ENCODE results near the gene GIT1.

DNA sequence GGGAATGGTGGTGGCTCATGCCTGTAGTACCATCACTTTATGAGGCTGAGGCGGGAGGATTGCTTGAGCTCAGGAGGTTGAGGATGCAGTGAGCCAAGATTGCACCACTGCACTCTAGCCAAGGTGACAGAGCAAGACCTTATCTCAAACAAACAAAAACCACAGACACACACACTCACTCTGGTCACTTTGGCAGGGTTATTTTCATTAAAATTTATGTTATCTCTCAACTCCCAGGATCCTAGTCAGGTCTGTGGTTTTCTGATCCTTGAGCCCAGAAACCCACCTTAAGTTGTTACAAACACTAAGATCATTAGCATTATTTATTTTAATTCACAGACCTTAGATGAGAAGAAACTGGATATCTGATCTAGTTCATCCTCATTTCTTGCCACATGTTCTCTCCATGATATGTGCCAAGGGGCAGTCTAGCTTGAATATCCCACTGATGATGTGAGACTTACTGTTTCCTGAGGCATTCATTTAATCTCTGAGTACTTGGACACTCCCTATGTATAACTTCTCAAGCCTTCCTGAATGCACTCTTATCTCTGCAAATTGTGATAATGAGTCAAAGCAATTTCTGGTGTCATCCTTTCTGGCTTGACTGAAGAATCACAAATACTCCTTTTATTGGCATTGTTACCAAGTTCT is 32.2 kb downstream of the GIT1 start:
- TF ChIP-seq ARNTL (CRISPR knock-in tag; IDR thresholded peaks at IDR 0.05; ENCODE audit: borderline replicate concordance, low read depth) (no peak), GLIS3 (CRISPR knock-in tag; IDR thresholded peaks at IDR 0.05) (no peak), ESRRG (CRISPR knock-in tag; IDR thresholded peaks at IDR 0.05) (no peak), TOX (CRISPR knock-in tag; IDR thresholded peaks at IDR 0.05; ENCODE audit: borderline replicate concordance) (no peak), OSR1 (CRISPR knock-in tag; IDR thresholded peaks at IDR 0.05) (no peak), ZNF565 (CRISPR knock-in tag; conservative IDR thresholded peaks at IDR 0.05; ENCODE audit: low read depth) (no peak), ZC3H10 (CRISPR knock-in tag; IDR thresholded peaks at IDR 0.05) (no peak), RARB (CRISPR knock-in tag; IDR thresholded peaks at IDR 0.05) (no peak), ZNF70 (CRISPR knock-in tag; IDR thresholded peaks at IDR 0.05) (no peak), TCF4 (CRISPR knock-in tag; IDR thresholded peaks at IDR 0.05; ENCODE audit: borderline replicate concordance) (no peak)
- TF ChIP-seq, protein P1, sequence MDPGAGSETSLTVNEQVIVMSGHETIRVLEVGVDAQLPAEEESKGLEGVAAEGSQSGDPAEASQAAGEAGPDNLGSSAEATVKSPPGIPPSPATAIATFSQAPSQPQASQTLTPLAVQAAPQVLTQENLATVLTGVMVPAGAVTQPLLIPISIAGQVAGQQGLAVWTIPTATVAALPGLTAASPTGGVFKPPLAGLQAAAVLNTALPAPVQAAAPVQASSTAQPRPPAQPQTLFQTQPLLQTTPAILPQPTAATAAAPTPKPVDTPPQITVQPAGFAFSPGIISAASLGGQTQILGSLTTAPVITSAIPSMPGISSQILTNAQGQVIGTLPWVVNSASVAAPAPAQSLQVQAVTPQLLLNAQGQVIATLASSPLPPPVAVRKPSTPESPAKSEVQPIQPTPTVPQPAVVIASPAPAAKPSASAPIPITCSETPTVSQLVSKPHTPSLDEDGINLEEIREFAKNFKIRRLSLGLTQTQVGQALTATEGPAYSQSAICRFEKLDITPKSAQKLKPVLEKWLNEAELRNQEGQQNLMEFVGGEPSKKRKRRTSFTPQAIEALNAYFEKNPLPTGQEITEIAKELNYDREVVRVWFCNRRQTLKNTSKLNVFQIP (CRISPR knock-in tag; IDR thresholded peaks at IDR 0.05; ENCODE audit: borderline replicate concordance, low read depth): no peak
